ENCODE results near the gene GLIPR1. TPM values are rescaled to one million over a fixed set of nuclear protein-coding genes. Genes with fewer than 3 reads are reported as not detected.
"Not testable (repeated sequence)": the region's sequence is repeated elsewhere in the genome, so short reads cannot be mapped to it uniquely, and the experiment has no call there.

Gene GLIPR1
- total RNA-seq, 1 experiment from 2014 or later = 1.2 TPM

DNA sequence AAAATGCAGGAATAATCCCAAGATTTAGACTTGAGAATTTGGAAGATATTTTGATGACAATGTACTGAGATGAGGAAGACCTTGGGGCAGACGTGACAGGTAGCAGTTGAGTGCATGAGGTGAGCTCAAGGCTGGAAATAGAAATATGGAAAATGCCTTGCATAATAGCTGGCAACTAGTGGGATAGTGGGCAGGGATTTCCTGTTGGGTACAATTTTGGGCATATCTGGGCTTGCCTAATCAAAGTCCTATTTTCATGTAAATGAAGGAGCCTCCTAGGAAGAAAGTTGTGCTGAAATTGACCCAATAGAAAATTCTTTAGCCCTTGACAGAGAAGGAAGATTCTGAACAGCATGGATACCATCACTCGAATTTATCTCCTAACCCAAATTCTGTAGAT lies 6.4 kb upstream of the GLIPR1 start:
- no peak for DNase-seq (ENCODE audit: low spot score)

- no peak for DNase-seq (ENCODE audit: low spot score)
These were observed 4.5 kb upstream of the GLIPR1 start for GRCh38 chr12:75476071-75476470.

- DNase-seq (ENCODE audit: low spot score) = no peak
These were observed 3.4 kb upstream of the GLIPR1 start for GRCh38 chr12:75477137-75477536.

GRCh38 chr12:75478116-75478794 lies 2.3 kb upstream of the GLIPR1 start:
- no peak for DNase-seq (ENCODE audit: low spot score)

GRCh38 chr12:75479963-75480461 lies 543 bp upstream of the GLIPR1 start:
- peak; percentile 32 for DNase-seq (ENCODE audit: low spot score)

DNA sequence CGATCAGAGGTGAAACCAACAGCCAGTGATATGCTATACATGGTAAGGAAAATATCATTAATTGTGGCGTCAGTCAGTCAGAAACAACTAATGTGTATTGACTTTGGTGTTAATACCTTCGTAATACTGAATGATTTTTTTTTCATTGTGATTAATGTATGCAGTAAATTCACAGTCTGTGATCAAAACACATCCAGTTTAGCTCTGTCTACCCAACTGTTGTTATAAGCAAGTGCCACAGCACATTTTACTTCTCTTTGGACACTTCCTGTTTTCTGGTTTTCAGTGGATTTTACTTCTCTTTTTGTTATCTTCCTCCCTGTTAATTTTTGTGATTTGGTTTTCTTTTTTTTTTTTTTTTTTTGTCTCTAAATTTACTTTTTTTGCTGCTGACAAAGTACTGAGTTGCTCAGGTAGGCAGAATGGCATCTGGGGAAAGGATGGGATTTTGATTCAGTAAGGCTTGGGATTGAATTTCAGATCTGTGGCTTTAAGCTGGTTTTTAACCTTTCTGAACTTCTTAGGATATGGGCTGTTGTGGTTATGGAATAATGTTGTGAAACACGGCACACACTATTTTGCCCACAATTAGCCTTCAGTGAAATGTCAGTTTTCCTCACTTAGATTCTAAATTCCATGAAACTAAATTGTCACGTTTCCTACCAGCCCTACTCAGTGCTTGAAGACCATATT lies 604 bp downstream of the GLIPR1 start:
- DNase-seq (ENCODE audit: low spot score) = no peak

DNA sequence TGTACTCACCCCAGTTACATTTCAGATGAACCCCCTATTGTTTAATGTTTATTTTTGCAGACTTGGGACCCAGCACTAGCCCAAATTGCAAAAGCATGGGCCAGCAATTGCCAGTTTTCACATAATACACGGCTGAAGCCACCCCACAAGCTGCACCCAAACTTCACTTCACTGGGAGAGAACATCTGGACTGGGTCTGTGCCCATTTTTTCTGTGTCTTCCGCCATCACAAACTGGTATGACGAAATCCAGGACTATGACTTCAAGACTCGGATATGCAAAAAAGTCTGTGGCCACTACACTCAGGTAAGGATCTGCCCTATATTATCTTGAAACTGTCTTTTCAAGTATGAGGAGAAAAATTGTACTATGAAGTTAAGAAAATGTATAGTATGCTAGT lies 1.2 kb downstream of the GLIPR1 start:
- no peak for DNase-seq (ENCODE audit: low spot score)

GRCh38 chr12:75482646-75483045 lies 2.1 kb downstream of the GLIPR1 start:
- no peak for DNase-seq (ENCODE audit: low spot score)

GRCh38 chr12:75483431-75483830 lies 2.9 kb downstream of the GLIPR1 start:
- DNase-seq (ENCODE audit: low spot score) = no peak

DNA sequence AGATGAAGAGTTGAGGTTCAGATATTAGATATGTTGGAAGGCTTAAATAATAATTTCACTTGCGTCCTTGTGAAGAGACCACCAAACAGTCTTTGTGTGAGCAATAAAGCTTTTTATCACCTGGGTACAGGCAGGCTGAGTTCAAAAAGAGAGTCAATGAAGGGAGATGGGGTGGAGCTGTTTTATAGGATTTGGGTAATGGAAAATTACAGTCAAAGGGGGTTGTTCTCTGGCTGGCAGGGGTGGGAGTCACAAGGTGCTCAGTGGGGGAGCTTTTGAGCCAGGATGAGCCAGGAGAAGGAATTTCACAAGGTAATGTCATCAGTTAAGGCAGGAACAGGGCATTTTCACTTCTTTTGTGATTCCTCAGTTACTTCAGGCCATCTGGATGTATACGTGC lies 3.9 kb downstream of the GLIPR1 start:
- not testable (repeated sequence) for DNase-seq (ENCODE audit: low spot score)

DNA sequence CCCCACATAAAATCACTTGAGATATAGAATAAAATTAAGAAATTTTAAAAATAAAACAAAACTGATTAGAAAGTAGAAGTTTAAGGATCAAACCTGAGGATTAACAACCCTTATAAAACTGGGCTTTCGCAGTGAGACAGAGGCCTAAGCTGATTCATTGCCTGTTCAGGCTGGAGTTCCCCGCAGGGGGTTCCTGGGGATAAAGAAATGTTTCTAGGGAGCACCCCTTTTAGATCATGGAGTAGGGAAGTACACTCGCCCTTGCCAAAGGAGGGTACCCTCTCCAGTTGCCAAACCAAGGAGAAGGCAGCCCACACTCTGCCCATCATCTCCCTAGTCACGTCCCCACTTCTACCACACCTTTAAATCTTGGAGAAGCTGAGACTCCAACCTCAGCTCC lies 6.8 kb downstream of the GLIPR1 start:
- DNase-seq (ENCODE audit: low spot score) = no peak

DNA sequence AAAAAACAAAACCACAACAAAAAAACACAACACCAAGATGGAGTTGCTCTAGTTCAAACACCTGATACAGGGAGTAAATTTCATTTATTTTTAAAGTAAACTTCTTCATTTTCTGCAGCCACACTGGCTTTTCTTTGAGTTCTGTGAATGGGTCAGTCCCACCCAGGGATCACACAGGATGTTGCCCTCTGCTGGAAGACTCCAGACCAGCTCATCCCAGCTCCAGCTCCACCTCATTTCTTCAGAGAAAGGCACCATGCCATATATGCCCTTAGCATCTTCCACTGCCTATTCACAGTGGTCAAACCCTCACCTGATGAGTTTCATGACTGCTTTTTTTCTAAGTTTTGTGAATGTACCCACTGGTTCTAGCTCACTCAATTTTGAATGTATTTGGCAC lies 8.0 kb downstream of the GLIPR1 start:
- DNase-seq (ENCODE audit: low spot score) = peak; percentile 36

DNA sequence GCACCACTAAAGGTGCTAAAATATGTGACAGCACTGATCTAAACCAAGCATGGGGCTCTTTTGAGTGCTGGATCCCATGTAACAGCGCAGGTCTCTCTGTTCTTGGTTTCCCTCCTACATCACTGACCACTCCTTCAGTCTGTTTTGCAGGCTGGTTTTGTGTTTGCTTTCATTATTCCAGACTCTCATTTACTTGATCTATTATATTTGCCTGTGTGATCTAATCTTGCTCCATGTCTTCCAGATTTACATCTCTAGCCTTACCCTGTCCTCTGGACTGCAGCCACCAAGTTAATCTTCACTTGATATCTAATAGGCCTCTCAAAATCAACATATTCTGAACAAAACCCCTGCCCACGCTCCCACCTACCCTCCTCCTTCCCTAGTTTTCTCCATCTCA lies 8.6 kb downstream of the GLIPR1 start:
- no peak for DNase-seq (ENCODE audit: low spot score)

DNA sequence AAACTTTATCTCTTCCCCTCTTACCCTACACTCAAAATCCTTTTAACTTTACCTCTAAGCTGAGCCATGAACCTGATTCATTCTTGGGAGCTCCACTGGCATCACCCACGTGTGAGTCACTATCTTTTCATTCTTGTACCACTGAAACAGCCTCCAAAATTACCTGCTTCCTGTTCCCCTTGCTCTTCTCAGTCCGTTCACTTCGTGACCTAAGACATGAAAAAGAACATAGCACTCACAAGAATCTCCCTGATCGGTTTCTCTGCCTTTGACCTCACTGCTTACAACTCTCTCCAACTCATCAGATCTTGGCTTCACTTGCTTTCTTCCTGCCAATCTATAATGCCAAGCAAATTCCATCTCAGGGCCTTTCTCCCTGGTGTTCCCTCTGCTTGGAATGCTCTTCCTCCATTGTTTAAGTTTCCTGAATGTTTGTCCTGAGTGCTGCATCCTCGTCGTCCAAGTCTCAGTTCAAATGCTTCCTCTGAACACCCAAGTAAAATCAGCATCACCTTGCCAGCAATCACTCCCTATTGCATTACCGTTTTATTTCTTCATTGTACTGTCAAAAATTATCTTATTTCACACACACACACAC lies 9.2 kb downstream of the GLIPR1 start:
- no peak for DNase-seq (ENCODE audit: low spot score)

- DNase-seq (ENCODE audit: low spot score) = no peak
These were observed 10.6 kb downstream of the GLIPR1 start for GRCh38 chr12:75491169-75491568.

DNA sequence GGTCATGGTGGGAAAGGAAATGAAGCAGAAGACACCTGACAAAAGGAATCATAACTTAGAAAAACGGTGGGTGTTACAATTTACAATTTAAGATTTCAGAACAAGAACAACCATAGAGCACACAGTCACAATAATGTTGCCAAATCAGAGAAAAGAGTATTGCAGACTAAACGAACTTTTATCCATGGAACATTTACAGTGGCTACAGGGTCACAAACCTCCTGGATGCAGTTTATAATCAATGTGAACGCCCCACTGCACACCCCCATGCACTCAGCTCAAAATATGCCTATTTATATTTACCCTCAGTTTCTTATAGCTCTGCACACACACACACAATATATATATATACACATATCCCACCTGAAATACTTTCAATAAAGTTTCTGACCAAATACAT lies 22.9 kb downstream of the GLIPR1 start:
- DNase-seq (ENCODE audit: low spot score) = no peak

DNA sequence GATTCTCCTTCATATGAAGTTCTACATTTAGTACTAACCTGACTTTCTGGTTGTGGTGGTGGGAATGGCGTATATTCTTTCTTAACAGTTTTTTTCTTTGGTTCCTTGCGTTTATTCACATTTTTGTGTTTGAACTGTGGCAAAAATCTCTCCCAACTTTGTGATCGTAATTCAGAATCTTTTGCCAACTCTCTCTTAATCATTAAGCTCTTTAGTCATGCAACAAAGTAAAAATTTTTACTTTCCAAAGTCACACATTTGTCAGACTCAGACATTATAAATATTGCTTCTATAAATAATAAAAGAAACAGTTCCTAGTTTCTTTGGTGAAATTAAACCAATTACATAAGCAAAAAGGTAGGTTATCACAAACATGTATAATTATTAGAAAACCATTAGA lies 23.3 kb downstream of the GLIPR1 start:
- no peak for DNase-seq (ENCODE audit: low spot score)

DNA sequence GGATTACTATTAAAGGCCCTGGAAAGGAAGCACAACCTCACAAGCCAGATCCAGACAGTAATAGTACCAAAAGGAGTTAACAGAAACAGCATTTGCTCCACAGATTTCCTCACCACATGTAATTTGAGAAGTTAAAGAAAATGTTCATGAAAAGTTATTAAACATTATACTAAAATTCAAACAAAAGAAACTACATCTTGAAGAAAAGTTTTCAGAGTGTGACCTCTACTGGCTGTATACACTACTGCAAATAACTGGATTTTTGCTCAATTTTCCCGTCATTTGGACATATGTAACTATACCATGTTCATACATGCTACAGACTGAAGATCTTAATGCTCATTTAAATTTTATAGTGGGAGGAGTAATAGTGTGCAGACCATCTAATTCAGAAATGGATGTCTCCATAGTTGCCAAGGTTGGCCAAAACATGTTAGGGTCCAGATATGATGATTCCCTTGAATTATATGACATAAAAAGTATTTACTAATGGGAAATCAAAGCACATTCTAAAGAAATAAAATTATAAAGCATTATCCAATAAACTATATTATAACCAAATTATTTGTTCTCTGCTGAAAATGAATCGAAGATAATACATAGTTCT lies 25.3 kb downstream of the GLIPR1 start:
- peak; percentile 54 for DNase-seq (ENCODE audit: low spot score)

DNA sequence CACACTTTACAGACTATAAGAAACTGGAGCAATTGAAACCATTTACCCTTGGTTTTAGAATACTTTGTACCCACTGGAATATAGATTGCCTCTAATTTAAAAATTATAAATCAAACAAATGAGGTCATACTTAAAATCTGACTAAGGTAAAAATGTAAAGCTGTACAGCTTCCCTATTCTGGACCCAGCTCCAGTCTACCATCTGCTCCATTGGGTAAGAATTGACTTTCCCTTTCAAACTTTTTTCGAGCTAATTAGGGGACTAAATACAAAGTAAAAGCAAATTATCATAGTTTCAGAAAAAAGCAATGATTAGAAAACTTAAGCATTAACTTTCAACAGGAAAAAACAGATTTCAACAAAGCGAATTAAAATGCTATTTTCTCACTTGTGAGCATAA lies 26.5 kb downstream of the GLIPR1 start:
- DNase-seq (ENCODE audit: low spot score) = no peak

GRCh38 chr12:75508159-75508558 lies 27.6 kb downstream of the GLIPR1 start:
- no peak for DNase-seq (ENCODE audit: low spot score)

- DNase-seq (ENCODE audit: low spot score) = no peak
These were observed 29.1 kb downstream of the GLIPR1 start for GRCh38 chr12:75509621-75510020.
